Tibial artery (tissue), 4 donors: Measurements from ENCODE around the gene CAPN14.

Experiments used
- DNase-seq, 2 donors: peaks; one replicate each; pipeline ENCODE4 v3.0.0-alpha.2; 2019
- H3K27ac ChIP-seq, 2 donors: fragments of 200-600 bp; sonication (generic) in 1 of 2; 1 replicate in 1 of 2; 2 replicates in 1 of 2; pipeline ENCODE4 v1.5.1; 2018 to 2019; ENCODE audit warnings: mild to moderate bottlenecking in 1 of 2
- H3K27me3 ChIP-seq, 2 donors: fragments of 200-600 bp; sonication (generic) in 1 of 2; one replicate each; pipeline versions ENCODE4 v1.5.1 to v1.6.0; 2016 to 2019
- H3K36me3 ChIP-seq, 3 donors: fragments of 200-600 bp; sonication (generic) in 2 of 3; one replicate each; pipeline ENCODE4 v1.5.1; 2016 to 2019; ENCODE audit warnings: mild to moderate bottlenecking in 2 of 3
- H3K4me1 ChIP-seq, 4 donors: fragments of 200-600 bp; sonication (generic) in 2 of 4; 1 replicate in 3 of 4; 2 replicates in 1 of 4; pipeline ENCODE4 v1.5.1; 2016 to 2019
- H3K4me3 ChIP-seq, 2 donors: fragments of 200-600 bp; sonication (generic) in 1 of 2; 1 replicate in 1 of 2; 2 replicates in 1 of 2; pipeline ENCODE4 v1.5.1; 2018 to 2019; ENCODE audit warnings: mild to moderate bottlenecking in 2 of 2
- H3K9me3 ChIP-seq, 3 donors: fragments of 200-600 bp; sonication (generic) in 1 of 3; one replicate each; pipeline ENCODE4 v1.5.1; 2016 to 2019
- intact Hi-C: fragments of 100-400 bp; cut with DNase I; formaldehyde crosslinking; loops from one replicate; pipeline ENCODE4 v1.15.0; 2023; ENCODE audit warnings: low total_unique reads
- TF ChIP-seq, protein P1 (sequence below), 2 experiments: fragments of 200-600 bp in 1 of 2; fragments of 450-650 bp in 1 of 2; IDR thresholded peaks; one replicate each; pipeline ENCODE4 v1.5.1; 2017 to 2019; ENCODE audit warnings: antibody characterized with exemption in 2 of 2, mild to moderate bottlenecking in 1 of 2, moderate library complexity in 1 of 2

CAPN14 gene

DNA sequence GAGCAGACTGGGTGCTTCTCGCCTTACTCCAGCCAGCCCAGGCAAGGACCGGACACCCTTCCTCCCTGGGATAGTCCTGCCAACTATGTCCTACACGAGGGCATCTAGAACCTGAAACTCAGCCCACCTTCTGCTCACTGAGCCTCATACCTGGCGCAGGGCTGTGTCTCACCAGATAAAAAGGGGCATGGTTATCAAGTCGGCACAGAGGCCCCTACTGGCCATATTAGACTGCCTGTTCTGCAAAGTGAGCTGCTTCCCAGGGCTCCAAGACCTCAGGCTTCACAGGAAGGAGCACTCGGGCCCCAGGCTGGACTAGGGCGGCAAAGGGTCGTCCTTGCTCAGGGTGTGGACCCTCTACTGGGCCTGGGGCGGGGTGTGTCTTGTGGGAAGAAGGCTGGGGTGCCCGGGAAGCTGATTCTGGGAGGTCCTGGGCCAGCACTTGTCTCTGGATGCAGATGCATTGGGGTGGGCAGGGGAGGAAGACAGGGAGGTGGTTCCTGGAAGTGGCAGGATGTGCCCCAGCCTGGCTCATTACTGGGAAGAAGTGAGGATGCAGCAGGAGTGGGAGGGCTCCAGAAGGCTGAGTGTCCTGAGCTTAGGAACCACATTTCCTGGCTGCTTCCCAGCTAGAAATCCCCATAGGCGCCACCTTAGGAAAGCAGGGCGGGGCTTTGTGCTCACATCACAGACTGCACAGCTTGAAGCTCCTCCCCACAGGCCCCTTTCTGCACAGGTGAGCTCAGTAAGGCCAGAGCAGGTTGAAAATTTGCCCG is 36.2 kb upstream of the CAPN14 start:
- Histone ChIP-seq H3K36me3 (peaks cover 6 to 54% (median 26%) of the 10 kb centered on the region in 3 donors), H3K27ac (no peak overlapping the region), H3K9me3 (no peaks in the 10 kb centered on the region), H3K4me3 (no peak overlapping the region), H3K27me3 (no peaks in the 10 kb centered on the region), H3K4me1 (peaks cover 0 to 4% (median 0%) of the 10 kb centered on the region in 4 donors)
- TF ChIP-seq, protein P1, sequence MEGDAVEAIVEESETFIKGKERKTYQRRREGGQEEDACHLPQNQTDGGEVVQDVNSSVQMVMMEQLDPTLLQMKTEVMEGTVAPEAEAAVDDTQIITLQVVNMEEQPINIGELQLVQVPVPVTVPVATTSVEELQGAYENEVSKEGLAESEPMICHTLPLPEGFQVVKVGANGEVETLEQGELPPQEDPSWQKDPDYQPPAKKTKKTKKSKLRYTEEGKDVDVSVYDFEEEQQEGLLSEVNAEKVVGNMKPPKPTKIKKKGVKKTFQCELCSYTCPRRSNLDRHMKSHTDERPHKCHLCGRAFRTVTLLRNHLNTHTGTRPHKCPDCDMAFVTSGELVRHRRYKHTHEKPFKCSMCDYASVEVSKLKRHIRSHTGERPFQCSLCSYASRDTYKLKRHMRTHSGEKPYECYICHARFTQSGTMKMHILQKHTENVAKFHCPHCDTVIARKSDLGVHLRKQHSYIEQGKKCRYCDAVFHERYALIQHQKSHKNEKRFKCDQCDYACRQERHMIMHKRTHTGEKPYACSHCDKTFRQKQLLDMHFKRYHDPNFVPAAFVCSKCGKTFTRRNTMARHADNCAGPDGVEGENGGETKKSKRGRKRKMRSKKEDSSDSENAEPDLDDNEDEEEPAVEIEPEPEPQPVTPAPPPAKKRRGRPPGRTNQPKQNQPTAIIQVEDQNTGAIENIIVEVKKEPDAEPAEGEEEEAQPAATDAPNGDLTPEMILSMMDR (IDR thresholded peaks at IDR 0.05) = no peak
- no peak for DNase-seq
- intact Hi-C loops = no loop called here

DNA sequence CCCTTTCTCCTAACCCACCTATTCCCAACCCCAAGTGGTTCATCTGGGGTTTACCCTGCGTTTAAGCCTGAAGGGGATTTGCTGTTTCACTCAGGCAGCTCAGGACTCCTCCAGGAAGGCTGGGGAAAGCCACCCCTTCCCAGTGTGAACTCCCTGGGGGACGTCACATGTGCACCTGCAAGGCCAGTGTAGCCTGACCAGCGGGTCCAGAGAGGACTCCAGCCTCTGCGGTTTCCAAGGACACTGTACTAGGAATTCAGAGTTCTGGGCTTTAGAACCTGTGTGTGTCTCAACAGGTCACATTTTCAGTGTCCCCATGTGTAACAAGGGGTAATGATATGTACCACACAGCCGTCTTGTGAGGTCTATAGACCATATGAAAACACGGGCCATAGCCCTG is 34.5 kb upstream of the CAPN14 start:
- H3K36me3 ChIP-seq = peaks cover 6 to 58% (median 34%) of the 10 kb centered on the region in 3 donors
- H3K27me3 ChIP-seq = no peaks in the 10 kb centered on the region
- DNase-seq = no peak
- H3K4me3 ChIP-seq = no peak overlapping the region
- H3K9me3 ChIP-seq = no peaks in the 10 kb centered on the region
- H3K27ac ChIP-seq = no peak overlapping the region
- TF ChIP-seq, protein P1 (IDR thresholded peaks at IDR 0.05) = no peak
- H3K4me1 ChIP-seq = peaks cover 0 to 1% (median 0%) of the 10 kb centered on the region in 4 donors
- intact Hi-C loops = no loop called here

DNA sequence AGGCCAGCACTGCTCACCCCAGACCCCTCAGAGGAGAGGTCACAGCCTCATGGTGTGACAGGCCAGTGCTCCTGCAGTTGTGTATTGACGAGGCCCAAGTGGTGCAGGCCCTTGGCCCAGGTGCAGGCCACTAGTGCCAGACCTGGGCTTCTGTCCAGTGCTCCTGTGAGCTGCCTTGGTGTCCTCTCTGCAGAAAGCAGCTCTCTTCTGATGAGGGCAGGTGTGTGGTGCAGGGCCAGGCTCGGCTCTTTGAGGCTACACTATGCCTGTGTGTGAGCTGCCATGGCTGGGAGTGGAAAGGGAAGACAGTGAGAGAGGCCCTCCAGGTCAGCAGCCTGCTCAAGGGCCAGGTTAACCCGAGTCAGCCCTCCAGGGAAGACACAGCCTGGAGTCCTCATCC is 33.7 kb upstream of the CAPN14 start:
- no peak overlapping the region for H3K27ac ChIP-seq
- no peaks in the 10 kb centered on the region for H3K27me3 ChIP-seq
- no peaks in the 10 kb centered on the region for H3K4me1 ChIP-seq
- TF ChIP-seq, protein P1 (IDR thresholded peaks at IDR 0.05) = no peak
- intact Hi-C loops = no loop called here
- DNase-seq = no peak
- peaks cover 6 to 59% (median 39%) of the 10 kb centered on the region in 3 donors for H3K36me3 ChIP-seq
- H3K9me3 ChIP-seq = no peaks in the 10 kb centered on the region
- H3K4me3 ChIP-seq = no peak overlapping the region

DNA sequence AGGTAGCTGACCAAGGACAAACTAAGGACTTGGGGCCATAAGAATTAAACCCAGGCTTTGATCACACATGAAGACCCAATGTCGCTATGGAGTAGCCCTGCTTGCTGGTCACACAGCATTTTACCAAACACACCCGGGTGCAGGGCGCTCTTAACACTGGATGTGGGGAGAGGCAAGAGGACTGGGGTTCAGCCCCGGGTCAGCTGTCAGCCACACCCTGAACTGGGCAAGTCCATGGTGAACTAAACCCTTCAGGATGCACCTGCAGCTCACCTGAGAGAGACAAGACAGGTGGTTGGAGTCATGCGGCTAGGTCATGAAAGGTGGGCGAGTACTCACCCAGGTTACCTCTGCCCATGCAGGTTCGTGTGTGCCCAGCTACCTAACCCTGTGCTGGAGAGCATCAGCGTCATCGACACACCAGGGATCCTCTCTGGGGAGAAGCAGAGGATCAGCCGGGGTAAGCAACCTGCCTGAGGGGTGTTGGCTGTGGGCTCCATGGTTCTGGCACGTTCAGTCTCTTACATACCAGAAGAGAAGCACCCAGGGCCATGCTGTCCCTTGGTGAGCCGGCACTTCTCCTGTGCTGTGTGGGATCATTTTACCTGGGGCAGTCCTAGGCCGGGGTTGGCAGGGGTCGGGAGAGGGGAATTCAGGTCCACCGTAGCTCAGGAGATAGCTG is 31.8 kb upstream of the CAPN14 start:
- no peak for DNase-seq
- peaks cover 6 to 65% (median 50%) of the 10 kb centered on the region in 3 donors for H3K36me3 ChIP-seq

DNA sequence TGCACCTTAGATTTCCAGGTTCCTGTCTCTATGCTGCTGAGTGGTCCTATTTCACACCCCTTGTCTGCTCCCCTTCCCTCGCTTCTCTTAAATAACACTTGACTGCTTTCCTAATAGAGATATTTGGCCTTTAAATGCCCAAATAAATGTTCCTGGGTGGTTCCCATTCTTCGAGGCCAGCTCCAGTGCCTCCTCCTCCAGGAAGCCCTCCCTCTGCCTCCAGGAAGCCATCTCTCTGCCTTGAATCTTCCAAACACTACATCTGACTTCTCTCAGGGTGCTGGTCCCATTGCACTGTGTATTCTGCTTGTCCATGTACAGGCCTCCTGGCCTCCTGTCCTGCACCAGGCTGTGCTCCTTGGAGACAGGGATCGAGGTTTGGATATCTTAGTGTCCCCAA is 30.8 kb upstream of the CAPN14 start:
- intact Hi-C loops = no loop called here
- Histone ChIP-seq H3K4me3 (no peak overlapping the region), H3K9me3 (no peaks in the 10 kb centered on the region), H3K27ac (no peak overlapping the region), H3K4me1 (no peaks in the 10 kb centered on the region), H3K36me3 (peaks cover 6 to 67% (median 52%) of the 10 kb centered on the region in 3 donors), H3K27me3 (no peaks in the 10 kb centered on the region)
- no peak for DNase-seq
- TF ChIP-seq, protein P1 (IDR thresholded peaks at IDR 0.05) = no peak

More for the DNA sequence above, 31.8 kb upstream of the CAPN14 start:
- Histone ChIP-seq H3K27ac (no peak overlapping the region), H3K4me1 (no peaks in the 10 kb centered on the region), H3K4me3 (no peak overlapping the region), H3K27me3 (no peaks in the 10 kb centered on the region), H3K9me3 (no peaks in the 10 kb centered on the region)
- TF ChIP-seq, protein P1 (IDR thresholded peaks at IDR 0.05) = no peak
- intact Hi-C loops = no loop called here
